IPS DF 4.7 (cell line): ENCODE results near the gene LHFPL6.

ENCODE experiments used
- DNase-seq: peaks from one replicate; pipeline ENCODE4 v3.0.0-alpha.2; 2013; ENCODE audit warnings: low spot score; ENCODE audit errors: extremely low read depth

Gene LHFPL6

GRCh38 chr13:39468306-39468705 lies 134.7 kb downstream of the LHFPL6 start:
- DNase-seq = no peak

DNA sequence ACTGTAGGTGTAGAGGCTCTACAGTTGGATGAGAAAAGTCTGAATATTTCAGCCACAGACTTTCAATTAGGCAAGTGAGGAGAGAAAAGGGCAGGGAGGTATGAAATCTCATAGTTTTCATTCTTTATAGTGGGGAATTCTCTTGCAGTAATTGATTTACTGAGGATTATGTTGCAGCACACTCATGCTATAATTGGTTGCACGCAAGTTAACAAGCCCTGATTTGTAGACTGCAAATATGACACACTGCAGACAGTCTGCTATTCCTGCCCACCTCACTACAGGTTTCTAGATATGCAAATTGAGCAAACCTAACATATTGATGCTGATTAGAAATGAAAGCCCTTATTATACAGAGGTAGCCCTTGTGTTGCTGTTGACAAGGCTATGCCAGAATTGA lies 139.4 kb downstream of the LHFPL6 start:
- DNase-seq = no peak

- no peak for DNase-seq
Measured at GRCh38 chr13:39462906-39463305, 140.1 kb downstream of the LHFPL6 start.

DNA sequence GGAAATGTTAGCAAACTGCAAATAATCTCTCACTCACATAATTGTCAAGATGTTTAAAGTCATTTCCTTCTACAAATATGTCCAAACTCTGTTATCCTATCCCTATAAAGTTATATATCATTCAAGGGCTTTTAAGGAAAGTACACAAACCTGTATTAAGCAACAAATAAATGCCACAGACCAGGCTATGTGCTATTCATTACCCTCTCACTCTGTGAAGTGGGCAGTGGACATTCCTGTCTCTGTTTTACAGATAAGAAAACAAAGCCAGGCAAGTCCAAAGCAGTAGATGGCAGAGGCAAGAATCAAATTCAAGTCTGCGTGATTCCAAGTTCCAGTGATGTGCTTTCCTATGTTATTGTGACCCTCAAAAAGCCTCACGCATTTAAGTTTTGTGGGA lies 140.6 kb downstream of the LHFPL6 start:
- DNase-seq = no peak

DNA sequence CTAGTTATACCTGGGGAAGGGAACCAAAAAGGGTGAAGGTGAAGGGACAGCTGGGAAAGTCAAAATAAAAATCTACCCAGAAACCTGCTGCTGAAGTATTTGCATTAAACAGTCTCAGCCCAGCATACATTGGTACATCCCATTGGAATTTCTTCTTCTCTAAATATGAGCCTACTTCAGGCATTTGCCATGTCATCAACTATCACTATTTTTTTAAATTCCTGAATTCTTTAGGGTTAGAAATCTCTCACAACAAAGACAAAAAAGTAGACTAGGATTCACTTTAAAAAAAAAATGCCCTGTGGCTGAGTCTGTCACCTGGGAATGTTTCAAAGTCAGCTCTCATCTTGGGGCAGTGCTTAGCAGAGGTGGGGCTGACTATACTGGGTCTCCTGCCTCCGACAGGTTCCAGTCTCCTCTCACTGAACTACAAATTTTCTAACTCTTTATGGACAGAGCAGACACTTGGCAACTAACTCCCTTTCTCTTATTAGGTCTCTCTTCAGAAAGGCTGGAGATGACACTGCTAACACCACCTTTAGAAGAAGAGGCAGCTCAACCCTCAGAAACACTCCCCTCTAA lies 141.2 kb downstream of the LHFPL6 start:
- DNase-seq = no peak

DNA sequence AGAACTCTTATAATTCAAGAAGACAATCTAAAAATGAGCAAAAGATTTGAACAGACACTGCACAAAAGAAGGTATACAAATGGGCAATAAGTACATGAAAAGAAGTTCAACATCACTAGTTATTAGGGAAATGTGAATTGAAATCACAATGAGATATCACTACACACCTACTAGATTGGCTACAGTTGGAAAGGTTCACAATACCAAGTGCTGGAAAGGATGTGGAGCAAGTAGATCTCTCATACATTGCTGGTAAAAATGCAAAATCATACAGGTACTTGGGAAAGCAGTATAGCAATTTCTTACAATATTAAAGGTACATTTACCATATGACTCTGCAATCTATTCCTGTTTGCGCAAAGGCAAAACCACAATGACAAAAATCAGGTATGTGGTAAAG lies 145.7 kb downstream of the LHFPL6 start:
- DNase-seq = no peak

- DNase-seq = no peak
Measured at GRCh38 chr13:39455521-39456175, 147.3 kb downstream of the LHFPL6 start.

DNA sequence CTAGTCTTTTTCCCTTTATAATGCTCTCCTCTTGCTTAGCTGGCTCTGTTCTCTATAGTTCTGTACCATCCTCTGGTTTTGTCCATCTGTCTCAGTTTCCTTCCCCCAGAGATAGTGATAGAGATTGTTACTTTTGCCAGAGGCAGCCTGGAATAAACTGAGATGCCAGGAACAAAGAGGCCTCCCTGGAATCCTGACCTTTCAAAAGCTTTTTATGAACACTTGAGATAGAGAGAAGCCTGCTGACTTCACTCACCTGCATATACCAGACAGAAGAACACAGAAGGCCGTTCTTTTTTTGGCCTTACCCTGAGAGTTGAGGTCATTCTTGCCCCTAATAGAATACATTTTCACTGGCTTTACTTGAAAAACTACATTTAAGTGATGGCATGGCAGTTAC lies 150.2 kb downstream of the LHFPL6 start:
- no peak for DNase-seq

GRCh38 chr13:39452417-39452816 lies 150.6 kb downstream of the LHFPL6 start:
- no peak for DNase-seq

GRCh38 chr13:39451860-39452301 lies 151.1 kb downstream of the LHFPL6 start:
- DNase-seq = no peak

DNA sequence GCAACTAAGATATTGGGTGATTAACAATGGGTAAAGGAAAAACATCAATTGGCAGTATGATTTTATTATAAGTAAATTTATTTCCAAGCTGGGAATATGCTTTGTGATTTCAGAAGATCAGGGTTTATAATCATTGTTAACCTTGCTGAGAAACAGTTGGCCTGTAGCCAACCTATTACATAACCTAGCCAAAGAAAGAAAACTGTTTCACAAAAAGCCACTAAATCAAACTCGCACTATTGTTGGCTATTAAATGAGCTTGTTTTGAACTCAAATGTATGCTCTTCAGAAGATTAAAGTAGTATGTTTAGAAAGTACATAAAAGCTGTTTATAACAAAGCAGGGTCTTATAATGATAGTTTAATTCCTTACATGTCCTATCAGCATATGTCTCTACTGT lies 151.7 kb downstream of the LHFPL6 start:
- DNase-seq = no peak

DNA sequence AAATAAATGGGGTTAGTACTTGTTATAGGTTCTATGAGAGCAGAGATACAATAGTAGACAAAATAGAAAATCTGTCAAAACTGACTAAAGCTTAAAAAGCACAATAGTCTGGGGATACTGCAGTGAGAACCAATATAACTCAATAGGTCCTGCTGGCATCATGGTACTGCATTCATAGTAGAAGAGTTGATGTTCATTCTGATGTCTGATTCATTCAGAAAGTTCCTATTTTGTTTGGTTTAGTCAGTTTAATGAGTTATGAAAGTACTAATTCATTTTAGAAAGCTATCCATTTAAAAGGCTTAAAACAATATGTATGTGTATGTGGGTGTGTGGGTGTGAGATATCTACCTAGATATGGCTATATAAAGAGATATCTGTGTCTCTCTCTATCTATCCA lies 152.8 kb downstream of the LHFPL6 start:
- DNase-seq = no peak

- no peak for DNase-seq
Measured at GRCh38 chr13:39448834-39449233, 154.2 kb downstream of the LHFPL6 start.

- DNase-seq = no peak
Measured at GRCh38 chr13:39446865-39447264, 156.1 kb downstream of the LHFPL6 start.

GRCh38 chr13:39444866-39445265 lies 158.1 kb downstream of the LHFPL6 start:
- no peak for DNase-seq

DNA sequence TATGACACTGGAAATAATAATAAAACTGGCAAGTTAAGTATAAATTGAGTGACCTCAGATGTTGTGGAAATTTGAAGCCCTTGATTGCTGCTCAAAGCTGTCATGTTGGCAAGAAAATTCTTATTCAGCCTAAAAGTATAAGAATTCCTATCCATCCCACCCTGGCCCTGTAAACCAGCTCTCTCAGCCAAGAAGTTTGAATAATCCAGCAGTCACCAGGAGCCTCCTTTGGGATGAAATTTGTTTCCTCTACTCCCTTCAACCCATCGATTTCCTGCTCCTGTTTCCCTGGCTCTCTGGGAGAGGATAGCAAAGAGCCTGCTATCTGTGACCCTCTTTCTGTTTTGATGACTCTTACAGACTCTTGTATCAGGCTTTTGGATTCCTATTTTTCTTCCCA lies 169.3 kb downstream of the LHFPL6 start:
- no peak for DNase-seq

GRCh38 chr13:39432196-39432595 lies 170.8 kb downstream of the LHFPL6 start:
- no peak for DNase-seq

GRCh38 chr13:39422845-39423565 lies 180.0 kb downstream of the LHFPL6 start:
- DNase-seq = no peak

DNA sequence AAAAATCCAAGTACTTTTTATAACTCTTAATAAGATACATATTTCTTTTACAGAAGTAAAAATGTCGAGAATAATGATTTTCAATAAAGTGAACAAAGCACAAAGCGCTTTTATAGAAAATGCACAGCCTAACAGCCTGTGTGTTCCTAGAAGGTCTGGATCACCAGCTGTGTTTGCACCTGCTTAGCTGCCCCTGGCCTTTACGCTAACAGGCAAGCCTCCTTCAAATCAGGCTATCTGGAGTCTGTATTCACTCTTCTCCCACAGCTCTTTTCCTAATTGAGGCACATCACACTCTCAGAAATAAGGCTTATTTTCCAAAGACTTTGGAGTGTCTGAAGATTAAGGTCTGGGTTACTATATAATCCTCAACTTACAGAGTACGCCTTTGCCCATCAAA lies 183.1 kb downstream of the LHFPL6 start:
- DNase-seq = no peak

- DNase-seq = no peak
Measured at GRCh38 chr13:39419068-39419467, 183.9 kb downstream of the LHFPL6 start.

DNA sequence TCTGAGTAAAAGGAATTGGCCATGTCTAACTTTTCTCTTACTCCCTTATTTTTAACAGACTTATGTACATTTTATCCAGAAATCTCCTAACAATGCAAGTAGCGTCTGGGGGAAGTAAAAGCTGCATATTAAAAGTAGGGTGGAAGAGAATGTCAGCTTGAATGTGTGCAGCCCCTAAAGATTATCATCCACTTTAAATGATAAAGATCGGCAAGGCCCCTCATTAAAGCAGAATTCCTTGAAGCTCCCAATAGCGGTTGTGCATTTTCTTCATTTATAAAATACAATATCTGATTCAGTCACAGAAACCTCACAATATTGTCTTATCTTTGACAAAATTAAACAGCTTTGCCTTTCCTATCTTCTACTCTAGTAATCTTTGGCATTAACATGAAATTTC lies 184.6 kb downstream of the LHFPL6 start:
- no peak for DNase-seq

GRCh38 chr13:39417643-39418042 lies 185.3 kb downstream of the LHFPL6 start:
- DNase-seq = no peak

DNA sequence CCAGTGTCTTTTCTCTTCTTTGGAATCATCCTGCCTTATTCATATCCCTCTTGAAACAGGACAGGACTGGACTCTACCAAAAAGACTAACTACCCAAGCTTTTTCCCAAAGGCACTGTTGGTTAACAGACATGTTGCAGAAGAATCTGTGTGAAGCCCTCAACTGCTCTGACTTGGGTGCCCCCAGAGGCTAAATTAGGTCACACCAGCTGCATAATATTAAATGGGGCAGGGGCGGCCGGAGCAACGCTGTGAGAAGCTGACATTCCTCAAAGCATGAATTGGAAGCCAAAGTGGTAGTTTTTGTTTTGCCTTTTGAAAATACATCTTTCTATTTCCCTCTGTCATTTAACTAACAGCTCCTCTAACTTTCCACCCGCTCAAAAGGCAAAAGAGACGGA lies 185.9 kb downstream of the LHFPL6 start:
- no peak for DNase-seq
